GM12891 (cell line): Measurements from ENCODE around the gene TTN.

ENCODE experiments used
- DNase-seq: peaks from one replicate; pipeline ENCODE4 v3.0.0; 2011; ENCODE audit warnings: low spot score; ENCODE audit not compliant: insufficient read length
- FAIRE-seq: peaks from 2 replicates; lab custom pipeline; 2011; peaks lifted over from hg19 to GRCh38; lab: Jason Lieb, UNC
- PAX5 ChIP-seq: IDR thresholded peaks from 2 replicates; pipeline ENCODE4 v1.6.1; 2011; ENCODE audit warnings: low read length, moderate library complexity, mild to moderate bottlenecking; ENCODE audit not compliant: insufficient read depth, severe bottlenecking
- POLR2A ChIP-seq: IDR thresholded peaks from 2 replicates; pipeline ENCODE4 v1.6.1; 2011; ENCODE audit warnings: low read depth, low read length, control low read depth
- POLR2AphosphoS5 ChIP-seq: IDR thresholded peaks from 2 replicates; pipeline ENCODE4 v1.6.1; 2011; ENCODE audit warnings: low read depth, low read length, control low read depth
- POU2F2 ChIP-seq: IDR thresholded peaks from 2 replicates; pipeline ENCODE4 v1.6.1; 2011; ENCODE audit warnings: low read depth, mild to moderate bottlenecking, control low read depth, low read length, moderate library complexity
- SPI1 ChIP-seq: IDR thresholded peaks from 2 replicates; pipeline ENCODE4 v1.6.1; 2011; ENCODE audit warnings: low read depth, low read length, control low read depth
- TAF1 ChIP-seq: IDR thresholded peaks from 2 replicates; pipeline ENCODE4 v1.6.1; 2011; ENCODE audit warnings: low read depth, low read length, control low read depth

The TTN gene

DNA sequence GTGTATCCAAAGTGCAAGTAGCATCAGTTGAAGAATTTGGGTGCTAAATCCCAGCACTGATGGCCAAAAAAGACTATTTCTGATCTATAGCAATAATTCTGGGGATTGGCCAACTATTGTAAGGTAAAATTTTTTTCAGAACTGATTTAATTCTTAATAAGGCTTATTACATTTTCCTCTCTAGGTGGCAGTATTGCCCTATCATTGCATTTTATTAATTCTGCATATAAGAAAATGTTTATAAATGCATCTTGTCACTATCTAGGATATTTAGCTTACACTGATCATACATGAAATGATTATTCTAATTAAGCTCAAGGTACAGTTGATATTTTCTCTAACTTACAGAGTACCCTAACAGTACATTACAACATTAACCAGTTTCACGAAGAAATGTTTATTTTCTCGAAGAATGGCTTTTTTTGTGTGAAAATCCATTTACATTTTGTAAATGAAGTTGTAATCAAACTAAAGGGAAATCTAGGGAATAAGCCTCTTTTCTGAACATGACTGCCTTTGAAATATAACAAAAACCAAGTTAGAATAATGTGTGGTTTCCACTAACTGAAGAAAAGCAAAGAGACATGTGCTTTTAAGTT lies 11.0 kb downstream of the TTN start:
- DNase-seq (peak; percentile 5), FAIRE-seq (no peak)
- no peak for TF ChIP-seq POLR2AphosphoS5
- no peak for TF ChIP-seq POLR2A
- TF ChIP-seq SPI1 = no peak
- no peak for TF ChIP-seq PAX5
- TF ChIP-seq TAF1 = no peak
- TF ChIP-seq POU2F2 = no peak

DNA sequence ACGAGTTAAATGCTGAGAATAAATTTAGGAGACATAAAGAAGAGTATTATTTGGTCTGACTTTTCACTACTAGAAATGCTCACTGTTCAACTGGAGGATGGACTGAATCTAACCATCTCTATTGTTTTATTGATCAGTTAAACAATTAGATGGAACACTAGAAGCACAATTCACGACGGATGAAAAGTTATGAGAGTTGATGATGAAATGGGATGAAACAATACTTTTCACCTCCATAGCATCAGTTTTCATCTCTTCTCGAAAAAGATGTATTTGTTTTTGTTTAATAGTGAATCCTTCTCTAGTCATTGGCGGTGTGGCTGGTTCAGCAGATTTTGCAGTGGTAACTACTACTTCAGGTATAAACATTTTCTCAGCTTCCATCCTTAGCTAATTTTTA lies 19.3 kb downstream of the TTN start:
- FAIRE-seq = no peak
- no peak for TF ChIP-seq POLR2A
- no peak for TF ChIP-seq TAF1
- no peak for TF ChIP-seq POU2F2
- no peak for TF ChIP-seq PAX5
- TF ChIP-seq POLR2AphosphoS5 = no peak
- TF ChIP-seq SPI1 = no peak
- no peak for DNase-seq

DNA sequence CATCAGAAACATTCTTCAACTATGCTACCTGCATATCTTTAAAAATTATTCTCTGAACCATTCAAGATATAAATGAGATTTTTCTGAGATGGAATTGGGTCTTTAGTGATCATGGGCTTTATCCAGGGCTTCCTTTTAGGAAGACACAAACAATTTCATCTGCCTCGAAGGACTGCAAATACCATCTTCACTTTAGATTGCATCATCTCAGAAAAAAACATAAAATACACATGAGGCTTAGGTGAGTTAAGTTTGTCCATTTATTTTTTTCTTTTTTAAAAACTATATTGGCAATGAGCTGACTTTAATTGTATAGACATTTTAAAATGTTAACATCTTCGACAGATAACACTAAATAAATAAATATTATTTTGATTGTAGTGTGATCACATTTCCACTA lies 20.1 kb downstream of the TTN start:
- FAIRE-seq = no peak
- no peak for TF ChIP-seq SPI1
- no peak for TF ChIP-seq TAF1
- TF ChIP-seq PAX5 = no peak
- no peak for TF ChIP-seq POLR2A
- TF ChIP-seq POU2F2 = no peak
- TF ChIP-seq POLR2AphosphoS5 = no peak
- no peak for DNase-seq

DNA sequence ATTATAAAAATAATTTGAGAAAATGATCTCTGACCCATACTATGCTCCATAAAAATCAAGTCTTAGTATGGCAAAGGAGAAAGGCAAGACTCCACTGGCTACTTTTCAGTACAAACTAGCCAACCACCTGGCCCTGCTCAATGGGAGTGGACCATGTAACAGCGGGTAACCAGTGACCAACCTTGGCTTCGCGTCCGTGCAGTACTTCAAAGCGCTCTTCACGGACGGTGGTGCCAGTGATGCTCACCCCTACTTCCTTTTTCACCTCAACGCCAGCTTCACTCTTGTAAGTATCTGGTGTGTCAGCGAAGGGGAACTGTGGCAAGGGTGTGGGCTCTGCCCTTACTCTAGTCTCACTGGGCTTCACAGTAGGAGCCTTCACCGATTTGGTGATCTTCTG lies 23.3 kb downstream of the TTN start:
- TF ChIP-seq POU2F2 = no peak
- TF ChIP-seq SPI1 = no peak
- TF ChIP-seq TAF1 = no peak
- no peak for TF ChIP-seq POLR2A
- no peak for DNase-seq
- FAIRE-seq = no peak

DNA sequence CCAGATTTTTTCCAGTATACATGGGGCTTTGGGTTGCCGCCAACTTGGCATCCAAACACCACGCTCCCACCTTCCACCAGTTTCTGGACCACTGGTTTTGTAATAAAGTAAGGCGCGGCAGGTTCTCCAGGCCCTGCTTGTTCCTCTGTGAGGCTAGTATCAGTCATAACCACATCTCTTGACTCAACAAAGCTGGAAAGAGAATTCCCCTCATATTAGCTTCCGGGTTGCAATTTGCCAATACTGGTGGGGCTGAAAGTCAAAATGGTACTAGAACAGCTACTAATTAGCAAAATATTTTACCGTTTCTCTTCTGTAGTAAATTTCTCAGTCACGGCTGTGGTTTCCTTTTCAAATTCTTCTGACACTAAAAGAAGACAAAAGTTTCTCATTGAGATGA lies 25.0 kb downstream of the TTN start:
- DNase-seq (no peak), FAIRE-seq (no peak)
- no peak for TF ChIP-seq PAX5
- TF ChIP-seq POU2F2 = no peak
- no peak for TF ChIP-seq POLR2A
- no peak for TF ChIP-seq SPI1
- TF ChIP-seq TAF1 = no peak
- TF ChIP-seq POLR2AphosphoS5 = no peak

DNA sequence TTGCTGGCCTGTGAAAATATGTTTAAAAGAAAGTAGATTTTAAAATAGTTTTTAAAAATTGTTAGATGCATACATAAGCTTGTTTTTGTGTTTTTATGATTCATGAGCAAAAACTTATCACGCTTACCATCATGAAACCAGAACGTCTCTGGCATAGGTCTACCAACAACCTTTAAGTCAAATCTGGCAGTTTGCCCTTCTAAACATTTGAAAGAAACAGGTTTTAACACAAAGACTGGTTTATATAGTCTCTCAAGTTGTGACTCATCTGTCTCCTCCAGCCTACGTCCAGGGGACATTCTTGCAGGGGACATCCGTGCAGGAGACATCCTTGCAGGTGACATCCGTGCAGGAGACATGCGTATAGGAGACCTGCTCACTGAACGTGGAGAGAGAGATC lies 29.6 kb downstream of the TTN start:
- FAIRE-seq (no peak), DNase-seq (no peak)
- TF ChIP-seq POLR2AphosphoS5 (no peak), PAX5 (no peak), POLR2A (no peak), POU2F2 (no peak), SPI1 (no peak), TAF1 (no peak)

DNA sequence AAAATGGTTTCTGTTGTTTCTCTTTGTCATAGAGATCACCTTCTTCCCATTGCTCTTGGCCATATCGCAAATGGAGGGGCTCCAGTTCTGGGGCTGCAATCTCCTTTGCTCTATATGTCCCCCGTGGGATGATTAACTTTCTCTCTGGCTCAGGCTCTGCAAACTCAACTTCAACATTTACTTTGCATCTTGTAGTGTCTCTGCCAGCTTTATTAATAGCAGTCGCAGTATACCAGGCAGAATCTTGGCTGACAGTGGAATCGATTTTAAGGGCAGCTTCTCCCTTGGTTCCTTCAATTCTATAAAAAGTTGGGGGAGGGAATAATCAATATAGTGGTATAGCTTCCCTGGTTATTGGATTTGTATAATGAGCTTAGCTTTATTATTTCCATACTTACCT lies 30.5 kb downstream of the TTN start:
- FAIRE-seq = no peak
- TF ChIP-seq SPI1 (no peak), POLR2A (no peak), POU2F2 (no peak)
- DNase-seq = no peak

DNA sequence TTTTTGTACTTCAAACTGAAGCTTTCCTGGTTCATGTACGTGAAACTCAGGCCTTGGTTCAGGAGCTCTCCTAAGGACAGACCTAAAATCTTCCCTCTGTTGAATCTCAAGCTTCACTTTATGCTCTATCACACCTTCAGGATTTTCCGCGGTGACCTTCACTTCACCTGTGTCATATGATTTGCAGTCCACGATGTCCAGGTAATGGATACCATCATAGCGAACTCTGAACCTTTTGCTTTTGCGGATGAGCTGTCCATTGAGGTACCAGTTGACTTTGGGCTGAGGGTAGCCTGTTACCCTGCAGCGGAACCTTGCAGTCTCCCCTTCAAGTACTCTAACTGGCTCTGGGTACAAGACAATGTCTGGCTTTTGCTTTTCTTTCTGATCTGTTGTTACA lies 31.2 kb downstream of the TTN start:
- DNase-seq = no peak
- TF ChIP-seq POLR2AphosphoS5 = no peak
- TF ChIP-seq POU2F2 = no peak
- no peak for TF ChIP-seq SPI1
- no peak for TF ChIP-seq TAF1
- no peak for TF ChIP-seq PAX5
- TF ChIP-seq POLR2A = no peak
- no peak for FAIRE-seq

DNA sequence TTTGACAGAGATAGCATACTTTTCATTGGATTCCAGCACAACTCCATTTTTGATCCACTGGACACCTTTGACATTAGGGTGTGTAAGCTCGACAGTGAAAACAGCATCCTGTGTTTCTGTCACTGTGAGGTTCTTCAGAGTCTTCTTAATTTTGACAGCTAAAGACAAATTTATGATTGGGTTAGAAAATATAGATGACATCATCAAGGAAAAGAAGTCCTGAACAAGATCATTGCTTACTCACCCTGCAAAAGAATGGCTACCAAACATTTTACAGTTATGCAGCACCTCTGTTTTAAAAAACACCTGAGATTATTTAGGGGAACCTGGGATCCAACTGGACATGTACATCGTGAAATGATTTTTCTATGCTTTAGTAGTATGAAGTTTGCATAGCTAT lies 36.7 kb downstream of the TTN start:
- DNase-seq = no peak
- peak; percentile 67 for FAIRE-seq
- TF ChIP-seq POLR2AphosphoS5 (no peak), TAF1 (no peak)

DNA sequence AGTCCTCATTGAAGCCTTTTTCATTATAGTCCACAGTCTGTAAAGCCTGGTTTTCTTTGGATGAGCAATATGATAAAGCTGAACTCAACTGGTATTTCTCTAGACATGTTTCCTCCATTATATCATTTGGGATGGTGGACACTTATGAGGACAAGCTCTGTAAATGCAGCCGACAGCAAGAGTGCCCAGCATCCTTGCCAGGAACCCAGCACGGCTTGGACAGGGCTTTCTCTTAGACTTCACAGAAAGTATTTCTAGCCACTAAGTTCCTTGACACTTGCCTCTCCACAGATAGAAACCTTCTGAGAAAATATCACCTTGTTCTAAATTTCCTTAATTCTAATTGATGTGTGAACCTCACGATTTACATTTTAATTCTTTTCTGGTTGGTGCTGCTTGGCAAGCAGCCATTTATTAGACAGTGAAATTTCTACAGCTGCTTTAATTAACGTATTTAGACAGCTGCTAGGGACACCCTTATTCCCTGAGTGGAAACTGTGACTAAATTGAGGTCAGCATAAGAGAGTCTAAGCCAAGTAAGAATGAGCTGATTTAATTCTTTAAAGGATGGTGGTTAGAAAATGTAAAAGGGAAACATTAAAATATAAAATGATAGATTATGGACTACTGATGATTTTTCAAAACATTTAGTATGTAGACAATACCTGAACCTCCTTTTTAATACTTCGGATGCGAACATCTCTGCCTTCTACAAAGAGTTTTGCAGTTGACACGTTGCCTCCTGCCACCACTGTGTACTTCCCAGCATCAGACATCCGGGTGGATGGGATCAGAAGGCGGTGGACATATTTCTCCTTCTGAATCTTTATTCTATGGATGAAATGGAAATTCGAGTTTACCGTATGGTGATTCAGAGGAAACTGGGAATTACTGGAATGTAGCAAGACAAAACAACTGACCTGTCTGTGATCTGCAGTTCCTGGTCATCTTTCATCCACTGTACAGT lies 39.8 kb downstream of the TTN start:
- FAIRE-seq = no peak
- no peak for TF ChIP-seq POLR2A
- TF ChIP-seq SPI1 = no peak
- TF ChIP-seq POU2F2 = no peak
- no peak for TF ChIP-seq POLR2AphosphoS5
- TF ChIP-seq TAF1 = no peak
- no peak for TF ChIP-seq PAX5
- no peak for DNase-seq

DNA sequence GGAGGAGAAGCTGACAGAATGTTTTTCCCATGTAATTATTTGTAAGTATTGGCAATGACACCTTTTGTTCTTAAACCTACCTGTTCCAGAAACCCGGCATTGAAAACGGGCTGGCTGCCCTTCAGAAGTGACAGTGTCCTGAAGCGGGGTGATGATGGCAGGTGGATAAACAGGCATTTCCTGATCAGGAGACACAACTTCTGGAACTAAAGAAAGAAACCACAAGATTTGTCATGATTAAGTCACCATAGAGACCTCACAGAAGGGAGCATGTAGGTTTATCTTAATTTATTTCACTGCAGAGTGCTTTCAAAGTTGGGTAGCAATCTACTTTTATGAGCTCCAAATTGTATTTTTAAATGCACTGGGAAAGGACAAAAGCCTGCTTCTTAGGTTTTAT lies 43.1 kb downstream of the TTN start:
- FAIRE-seq = no peak

More for the DNA sequence above, 43.1 kb downstream of the TTN start:
- TF ChIP-seq POLR2A (no peak), PAX5 (no peak), SPI1 (no peak), POLR2AphosphoS5 (no peak), POU2F2 (no peak), TAF1 (no peak)
- no peak for DNase-seq
